Stimulated activated CD8-positive, alpha-beta memory T cell treated with anti-CD3 and anti-CD28 coated beads, Interleukin-15, amount 100 ng/mL, for 48 hours (primary cell): ENCODE results near the gene WDFY4.

Source experiments
- DNase-seq, 2 donors: peaks; one replicate each; pipeline ENCODE4 v3.0.0-alpha.2; 2020; ENCODE audit warnings: low read depth in 2 of 2

The WDFY4 gene

GRCh38 chr10:48794074-48794473 is 109.4 kb downstream of the WDFY4 start:
- DNase-seq, result no peak

GRCh38 chr10:48796713-48797245 is 112.1 kb downstream of the WDFY4 start:
- DNase-seq, result no peak

GRCh38 chr10:48797830-48798229 is 113.2 kb downstream of the WDFY4 start:
- DNase-seq, result no peak

GRCh38 chr10:48798481-48799254 is 114.0 kb downstream of the WDFY4 start:
- DNase-seq, result no peak

- no peak for DNase-seq
These were observed 114.8 kb downstream of the WDFY4 start for GRCh38 chr10:48799341-48800006.

GRCh38 chr10:48800007-48800675 is 115.5 kb downstream of the WDFY4 start:
- DNase-seq, result no peak

- no peak for DNase-seq
These were observed 116.3 kb downstream of the WDFY4 start for GRCh38 chr10:48801001-48801421.

GRCh38 chr10:48802611-48803071 is 118.0 kb downstream of the WDFY4 start:
- no peak for DNase-seq

- no peak for DNase-seq
These were observed 119.3 kb downstream of the WDFY4 start for GRCh38 chr10:48803801-48804584.

GRCh38 chr10:48804740-48805182 is 120.1 kb downstream of the WDFY4 start:
- DNase-seq, result no peak

- no peak for DNase-seq
These were observed 120.7 kb downstream of the WDFY4 start for GRCh38 chr10:48805411-48805810.

GRCh38 chr10:48805848-48806247 is 121.2 kb downstream of the WDFY4 start:
- DNase-seq, result no peak

GRCh38 chr10:48806342-48806741 is 121.7 kb downstream of the WDFY4 start:
- DNase-seq, result no peak

- DNase-seq, result no peak
These were observed 123.3 kb downstream of the WDFY4 start for GRCh38 chr10:48807791-48808470.

GRCh38 chr10:48809261-48809660 is 124.6 kb downstream of the WDFY4 start:
- DNase-seq, result no peak

- no peak for DNase-seq
These were observed 126.8 kb downstream of the WDFY4 start for GRCh38 chr10:48811461-48811860.

- DNase-seq, result no peak
These were observed 127.2 kb downstream of the WDFY4 start for GRCh38 chr10:48811917-48812316.

GRCh38 chr10:48813291-48813690 is 128.6 kb downstream of the WDFY4 start:
- no peak for DNase-seq

- no peak for DNase-seq
These were observed 129.2 kb downstream of the WDFY4 start for GRCh38 chr10:48813825-48814224.

- no peak for DNase-seq
These were observed 130.3 kb downstream of the WDFY4 start for GRCh38 chr10:48814933-48815332.

GRCh38 chr10:48817141-48817540 is 132.5 kb downstream of the WDFY4 start:
- DNase-seq, result no peak
